SK-MEL-5 (cell line): ENCODE results near the gene ZNF560. TPM values are rescaled to one million over a fixed set of nuclear protein-coding genes. Genes with fewer than 3 reads are reported as not detected.
"Not testable (repeated sequence)": the region's sequence is repeated elsewhere in the genome, so short reads cannot be mapped to it uniquely, and the experiment has no call there.

Source experiments
- DNase-seq: peaks from one replicate; pipeline ENCODE4 v3.0.0-alpha.2; 2016; ENCODE audit warnings: low read depth, low spot score
- in situ Hi-C: cut with HindIII; loops from 2 replicates; pipeline ENCODE4 v1.10.0; 2016; ENCODE audit warnings: low sequenced_read_pairs, high pct_unique_total_duplicates, low pct_unique_long_range_greater_than_20kb
- polyA plus RNA-seq, 2 experiments: library from polyadenylated mRNA; depleted of rRNA; stranded (reverse); fragments of >200 nt; gene quantifications; 2 replicates each; pipeline ENCODE4 v1.2.3, GENCODE V29; 2015
- total RNA-seq: library from RNA; depleted of rRNA; stranded (reverse); fragments of >200 nt; shearing (Covaris generic); gene quantifications from 2 replicates; pipeline ENCODE4 v1.2.3, GENCODE V29; 2014; rRNA removed

Gene ZNF560
- 0.69 and 0.90 TPM in 2 replicates for total RNA-seq
- 0.57 and 0.63 TPM in 2 replicates for polyA plus RNA-seq (2015; cell fraction: cytosol; rRNA removed)
- polyA plus RNA-seq (2015; cell fraction: nucleus; rRNA removed): 0.41 and 0.57 TPM in 2 replicates

- peak; percentile 41 for DNase-seq
- in situ Hi-C loops: no loop called here
Measured at GRCh38 chr19:9498183-9498902, at the start of gene ZNF560. ZNF560 (minus strand) TSS chr19:9498616; CDS start chr19:9475313, 23,303 bp downstream.

- no peak for DNase-seq
- in situ Hi-C loops: no loop called here
Measured at GRCh38 chr19:9547870-9548269, 49.5 kb upstream of the ZNF560 start.

GRCh38 chr19:9541281-9541680, 42.9 kb upstream of the ZNF560 start:
- in situ Hi-C loops, DNase-seq: not testable (repeated sequence)

DNA sequence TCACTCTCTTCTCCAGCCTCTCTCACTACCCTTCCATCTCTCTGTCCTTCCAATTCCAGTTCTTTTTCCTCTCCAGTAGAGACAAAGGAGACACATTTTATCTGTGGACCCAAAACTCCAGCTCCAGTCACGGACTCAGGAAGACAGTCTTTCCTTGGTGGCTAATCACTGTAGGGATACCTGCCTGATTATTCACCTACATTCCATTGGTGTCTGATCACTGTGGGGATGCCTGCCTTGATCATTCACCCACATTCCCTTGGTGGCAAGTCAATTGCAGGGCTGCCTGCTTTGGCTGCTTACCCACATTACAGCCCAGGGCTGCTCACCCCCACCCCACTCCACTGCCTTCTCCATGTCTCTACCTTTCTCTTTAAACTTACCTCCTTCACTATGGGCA, 41.5 kb upstream of the ZNF560 start:
- in situ Hi-C loops, DNase-seq: not testable (repeated sequence)

DNA sequence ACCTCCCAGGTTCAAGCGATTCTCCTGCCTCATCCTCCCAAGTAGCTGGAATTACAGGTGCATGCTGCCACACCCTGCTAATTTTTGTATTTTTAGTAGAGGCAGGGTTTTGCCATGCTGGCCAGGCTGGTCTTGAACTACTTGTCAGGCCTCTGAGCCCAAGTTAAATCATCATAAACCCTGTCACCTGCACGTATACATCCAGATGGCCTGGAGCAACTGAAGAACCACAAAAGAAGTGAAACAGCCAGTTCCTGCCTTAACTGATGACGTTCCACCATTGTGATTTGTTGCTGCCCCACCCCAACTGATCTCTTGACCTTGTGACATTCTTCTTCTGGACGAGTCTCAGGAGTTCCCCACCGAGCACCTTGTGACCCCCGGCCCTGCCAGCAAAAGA, 40.8 kb upstream of the ZNF560 start:
- DNase-seq, in situ Hi-C loops: not testable (repeated sequence)

GRCh38 chr19:9538183-9539058, 40.0 kb upstream of the ZNF560 start, which contains the start of gene ZNF426:
ZNF426 (minus strand) TSS chr19:9538645; CDS start chr19:9536232, 2,413 bp downstream.
- in situ Hi-C loops: no loop called here
- peak; percentile 82 for DNase-seq

GRCh38 chr19:9535934-9536333, 37.5 kb upstream of the ZNF560 start:
- no peak for DNase-seq
- in situ Hi-C loops: no loop called here

- DNase-seq: no peak
Measured at GRCh38 chr19:9531933-9532332, 33.5 kb upstream of the ZNF560 start.

GRCh38 chr19:9528757-9529336, 30.4 kb upstream of the ZNF560 start:
- in situ Hi-C loops: no loop called here

More at GRCh38 chr19:9531933-9532332, 33.5 kb upstream of the ZNF560 start:
- in situ Hi-C loops: no loop called here

DNA sequence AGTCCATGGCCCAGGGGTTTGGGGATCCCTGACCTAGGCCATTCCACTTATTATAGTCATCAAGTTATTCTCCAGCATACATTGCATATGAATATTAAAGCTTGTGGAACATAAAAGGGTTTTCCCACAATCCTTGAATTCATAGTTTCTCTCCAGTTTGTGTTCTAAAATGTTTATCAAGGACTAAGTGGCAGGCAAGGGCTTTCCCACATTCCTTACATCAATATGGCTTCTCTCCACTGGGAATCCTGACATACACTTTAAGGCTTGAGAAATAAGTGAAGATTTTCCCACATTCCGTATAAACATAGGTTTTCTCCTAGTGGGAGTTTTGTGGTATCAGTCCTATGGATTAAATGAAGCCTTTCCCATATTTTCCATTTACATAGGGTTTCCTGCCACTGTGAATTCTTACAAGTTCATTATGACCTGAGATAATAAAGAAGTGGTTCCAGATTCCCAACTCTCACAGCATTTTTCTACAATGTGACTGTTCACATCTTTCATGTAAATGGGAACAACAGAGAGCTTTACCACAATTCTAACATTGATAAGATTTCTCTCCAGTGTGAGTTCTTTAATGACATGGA, 25.6 kb upstream of the ZNF560 start:
- DNase-seq: no peak
- in situ Hi-C loops: no loop called here

More at GRCh38 chr19:9528757-9529336, 30.4 kb upstream of the ZNF560 start:
- no peak for DNase-seq

- in situ Hi-C loops: no loop called here
- DNase-seq: no peak
Measured at GRCh38 chr19:9507285-9507684, 8.9 kb upstream of the ZNF560 start.

GRCh38 chr19:9500796-9501195, 2.4 kb upstream of the ZNF560 start:
- in situ Hi-C loops: no loop called here
- DNase-seq: no peak

- no peak for DNase-seq
- in situ Hi-C loops: no loop called here
Measured at GRCh38 chr19:9494096-9494495, 4.3 kb downstream of the ZNF560 start.

DNA sequence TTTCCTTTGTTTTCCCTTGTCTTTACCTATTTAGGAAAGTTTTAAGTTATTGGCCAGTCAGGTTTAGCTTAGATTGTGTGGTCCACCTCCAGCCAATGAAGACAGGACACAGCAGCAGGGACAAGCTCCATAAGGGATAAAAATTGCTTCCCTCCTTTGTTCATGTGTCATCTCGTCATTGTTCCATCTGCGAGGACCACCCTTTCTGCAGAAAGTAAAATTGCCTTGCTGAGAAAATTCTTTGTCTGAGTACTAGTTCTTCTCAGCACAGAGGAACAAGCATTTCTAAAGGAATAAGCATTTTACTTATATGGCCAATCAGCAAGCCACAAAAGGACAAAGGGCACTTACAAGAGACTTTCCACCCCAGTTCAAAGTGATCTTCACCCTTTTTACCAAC, 11.4 kb downstream of the ZNF560 start:
- no peak for DNase-seq
- in situ Hi-C loops: no loop called here

DNA sequence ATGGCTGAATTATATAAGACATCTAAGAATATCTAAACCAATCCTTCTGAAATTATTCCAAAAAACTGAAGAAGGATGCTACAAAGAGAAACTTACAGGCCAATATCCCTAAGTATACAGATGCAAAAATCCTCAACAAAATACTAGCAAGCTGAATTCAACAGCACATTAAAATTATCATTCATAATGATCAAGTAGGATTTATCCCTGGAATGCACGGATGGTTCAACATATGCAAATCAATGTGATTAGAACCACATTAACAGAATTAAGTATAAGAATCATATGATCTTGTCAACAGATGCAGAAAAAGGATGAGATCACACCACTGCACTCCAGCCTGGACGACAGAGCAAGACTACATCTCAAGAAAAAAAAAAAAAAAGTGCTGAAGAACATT, 13.3 kb downstream of the ZNF560 start:
- in situ Hi-C loops: no loop called here
- no peak for DNase-seq

DNA sequence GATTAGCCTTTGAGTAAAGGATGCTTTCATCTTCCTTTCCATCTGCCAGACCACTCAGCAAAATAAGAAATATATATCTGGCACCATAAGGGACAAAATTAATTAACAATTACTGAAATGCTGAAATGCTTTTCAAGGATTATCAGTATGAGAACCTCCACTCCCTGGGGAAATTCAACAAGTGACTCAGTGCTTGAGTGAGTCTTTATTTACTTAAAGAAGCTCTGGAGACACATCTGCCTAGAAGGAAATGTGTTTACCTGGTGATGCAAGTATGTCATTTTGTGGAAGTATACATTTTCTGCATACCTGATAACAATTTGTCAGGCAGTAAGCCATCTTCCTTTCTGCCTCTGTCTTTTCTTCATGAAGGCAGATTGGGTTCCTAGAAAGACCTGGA, 23.4 kb downstream of the ZNF560 start:
- no peak for DNase-seq
- in situ Hi-C loops: no loop called here

GRCh38 chr19:9467161-9467560, 31.3 kb downstream of the ZNF560 start:
- in situ Hi-C loops: no loop called here
- no peak for DNase-seq

DNA sequence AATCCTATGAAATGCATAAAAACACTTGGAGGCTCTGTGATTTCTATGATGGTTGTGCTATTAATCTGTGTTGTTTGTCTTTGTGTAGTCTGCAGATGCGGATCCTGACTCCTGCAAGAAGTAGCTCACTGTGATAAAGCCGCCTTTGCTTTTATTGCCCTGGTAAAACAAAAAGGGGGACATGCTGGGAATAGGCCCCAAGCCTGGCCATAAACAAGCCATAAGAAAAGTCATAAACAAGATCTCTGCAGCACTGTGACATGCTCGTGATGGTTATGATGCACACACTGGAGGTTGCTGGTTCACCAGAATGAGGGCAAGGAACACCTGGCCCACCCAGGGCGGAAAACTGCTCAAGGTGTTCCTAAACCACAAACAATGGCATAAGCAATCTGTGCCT, 36.5 kb downstream of the ZNF560 start:
- no peak for DNase-seq
- in situ Hi-C loops: no loop called here
